Endodermal cell (in vitro differentiated cells): ENCODE results near the gene TYK2. TPM values are rescaled to one million over a fixed set of nuclear protein-coding genes. Genes with fewer than 3 reads are reported as not detected.

Experiments
- DNase-seq: peaks from one replicate; pipeline ENCODE4 v3.0.0-alpha.2; 2017
- H3K27ac ChIP-seq: 2 replicates; pipeline ENCODE4 v1.5.1; 2013; ENCODE audit warnings: mild to moderate bottlenecking, low read depth, low read length, moderate library complexity
- H3K27me3 ChIP-seq: 2 replicates; pipeline ENCODE4 v1.6.1; 2013; ENCODE audit warnings: mild to moderate bottlenecking, low read length, moderate library complexity; ENCODE audit not compliant: insufficient read depth, control insufficient read depth, poor library complexity, severe bottlenecking
- H3K36me3 ChIP-seq: 2 replicates; pipeline ENCODE4 v1.7.0; 2013; ENCODE audit warnings: mild to moderate bottlenecking, low read length, moderate library complexity; ENCODE audit not compliant: control insufficient read depth, insufficient read depth
- H3K4me1 ChIP-seq: one replicate; pipeline ENCODE4 v1.7.0; 2013; ENCODE audit warnings: low read length; ENCODE audit not compliant: control insufficient read depth, insufficient read depth
- H3K4me3 ChIP-seq: 2 replicates; pipeline ENCODE4 v1.5.1; 2013; ENCODE audit warnings: mild to moderate bottlenecking, low read length, moderate library complexity
- H3K9ac ChIP-seq: 2 replicates; pipeline ENCODE4 v1.6.1; 2013; ENCODE audit warnings: mild to moderate bottlenecking, low read length, moderate library complexity; ENCODE audit not compliant: poor library complexity, severe bottlenecking; ENCODE audit errors: extremely low read depth
- H3K9me3 ChIP-seq: 2 replicates; pipeline ENCODE4 v1.6.1; 2013; ENCODE audit warnings: mild to moderate bottlenecking, low read length, moderate library complexity; ENCODE audit not compliant: control insufficient read depth
- H3K27ac Mint-ChIP-seq: 2 replicates; pipeline ENCODE4 v1.8.0; 2020; ENCODE audit warnings: mixed read lengths
- H3K27me3 Mint-ChIP-seq: 2 replicates; pipeline ENCODE4 v1.8.0; 2021; ENCODE audit warnings: mild to moderate bottlenecking, mixed read lengths; ENCODE audit not compliant: insufficient read depth
- H3K36me3 Mint-ChIP-seq: 2 replicates; pipeline ENCODE4 v1.8.0; 2020; ENCODE audit warnings: low read depth, mixed read lengths
- H3K4me1 Mint-ChIP-seq: 2 replicates; pipeline ENCODE4 v1.8.0; 2020; ENCODE audit warnings: mixed read lengths
- H3K4me3 Mint-ChIP-seq: 2 replicates; pipeline ENCODE4 v1.8.0; 2020; ENCODE audit warnings: mild to moderate bottlenecking, moderate library complexity, mixed read lengths
- H3K9me3 Mint-ChIP-seq: 2 replicates; pipeline ENCODE4 v1.8.0; 2020; ENCODE audit warnings: mild to moderate bottlenecking, mixed read lengths
- CTCF ChIP-seq: fragments of 200-600 bp; sonication (generic); conservative IDR thresholded peaks from 2 replicates; pipeline ENCODE4 v1.5.0; 2021; ENCODE audit warnings: antibody characterized with exemption, mild to moderate bottlenecking
- WGBS, 2 experiments: methylation state at CpG; one replicate each; pipeline versions ENCODE4 v1.1.5 to v1.1.7; 2013; ENCODE audit warnings: missing lambda C conversion rate in 2 of 2, mixed read lengths in 1 of 2; ENCODE audit not compliant: insufficient coverage in 1 of 2, insufficient read length in 1 of 2; 5-methylcytosine and 5-hydroxymethylcytosine counted together
- total RNA-seq, 2 donors: library from RNA; stranded (reverse); fragmentation: NEBNext Ultra II Directional in 1 of 2; extraction: Animal tissue kit (Norgen Biotek cat#: 25700) in 1 of 2; gene quantifications; 2 replicates in 1 of 2; 3 replicates in 1 of 2; pipeline ENCODE4 v1.2.1, GENCODE V29; 2021

The TYK2 gene
- total RNA-seq, 2 donors from 2014 or later, result 63.5 to 65.8 TPM

- H3K27me3 ChIP-seq, result no peaks in the 10 kb centered on the region
- H3K4me1 Mint-ChIP-seq, result no peaks in the 10 kb centered on the region
- no peak overlapping the region for H3K27ac Mint-ChIP-seq
- H3K27me3 Mint-ChIP-seq, result no peaks in the 10 kb centered on the region
- DNase-seq, result no peak
- H3K27ac ChIP-seq, result no peak overlapping the region
- WGBS, 2 experiments, result 92 to 98% methylated on average over 5 to 10 of the region's 10 CpGs
- no peak overlapping the region for H3K4me3 ChIP-seq
- no peaks in the 10 kb centered on the region for H3K9me3 ChIP-seq
- H3K4me1 ChIP-seq, result no peaks in the 10 kb centered on the region
- H3K4me3 Mint-ChIP-seq, result no peak overlapping the region
- peaks cover 1% of the 10 kb centered on the region for H3K36me3 Mint-ChIP-seq
- H3K9ac ChIP-seq, result no peak overlapping the region
- no peak for TF ChIP-seq CTCF
- H3K36me3 ChIP-seq, result peaks cover 1% of the 10 kb centered on the region
- no peaks in the 10 kb centered on the region for H3K9me3 Mint-ChIP-seq
Observed at GRCh38 chr19:10344780-10345179, 35.6 kb downstream of the TYK2 start.

GRCh38 chr19:10343495-10343894, 36.9 kb downstream of the TYK2 start:
- H3K4me3 ChIP-seq, result no peak overlapping the region
- H3K36me3 ChIP-seq, result no peaks in the 10 kb centered on the region
- H3K27ac ChIP-seq, result no peak overlapping the region
- no peaks in the 10 kb centered on the region for H3K4me1 Mint-ChIP-seq
- DNase-seq, result no peak
- H3K9me3 ChIP-seq, result no peaks in the 10 kb centered on the region
- no peak overlapping the region for H3K9ac ChIP-seq
- 71 to 87% methylated on average over 2 of the region's 2 CpGs for WGBS, 2 experiments
- no peaks in the 10 kb centered on the region for H3K36me3 Mint-ChIP-seq
- no peaks in the 10 kb centered on the region for H3K27me3 Mint-ChIP-seq
- no peaks in the 10 kb centered on the region for H3K9me3 Mint-ChIP-seq
- H3K27me3 ChIP-seq, result no peaks in the 10 kb centered on the region
- no peak overlapping the region for H3K27ac Mint-ChIP-seq
- no peaks in the 10 kb centered on the region for H3K4me1 ChIP-seq
- no peak for TF ChIP-seq CTCF
- no peak overlapping the region for H3K4me3 Mint-ChIP-seq

- H3K27ac Mint-ChIP-seq, result no peak overlapping the region
- H3K27ac ChIP-seq, result no peak overlapping the region
Observed at GRCh38 chr19:10339977-10340376, 40.4 kb downstream of the TYK2 start.

More at GRCh38 chr19:10339977-10340376, 40.4 kb downstream of the TYK2 start:
- WGBS, 2 experiments, result 89 to 98% methylated on average over 4 to 5 of the region's 5 CpGs
- Histone ChIP-seq H3K36me3 (no peaks in the 10 kb centered on the region), H3K9me3 (no peaks in the 10 kb centered on the region), H3K4me3 (no peak overlapping the region), H3K27me3 (no peaks in the 10 kb centered on the region), H3K9ac (no peak overlapping the region), H3K4me1 (no peaks in the 10 kb centered on the region)
- H3K9me3 Mint-ChIP-seq, result no peaks in the 10 kb centered on the region
- H3K36me3 Mint-ChIP-seq, result no peaks in the 10 kb centered on the region
- peaks cover 4% of the 10 kb centered on the region for H3K4me1 Mint-ChIP-seq
- no peak overlapping the region for H3K4me3 Mint-ChIP-seq
- H3K27me3 Mint-ChIP-seq, result no peaks in the 10 kb centered on the region
- no peak for TF ChIP-seq CTCF
- no peak for DNase-seq
